HepG2 (cell line): Measurements from ENCODE around the gene L3MBTL1. TPM values are rescaled to one million over a fixed set of nuclear protein-coding genes. Genes with fewer than 3 reads are reported as not detected.

Experiments
- ARID2 ChIP-seq: sonication (generic); formaldehyde crosslinking; IDR thresholded peaks from 2 replicates; pipeline ENCODE4 v1.8.1; 2022; ENCODE audit warnings: mild to moderate bottlenecking, missing genetic modification reagents, borderline replicate concordance
- ATF7-NPFF ChIP-seq: sonication (generic); formaldehyde crosslinking; IDR thresholded peaks from 2 replicates; pipeline ENCODE4 v1.8.1; 2023; ENCODE audit warnings: mild to moderate bottlenecking, low read depth, missing genetic modification reagents, moderate library complexity
- CREB1 ChIP-seq, 2 experiments: fragments of 450-650 bp in 1 of 2; IDR thresholded peaks; 2 replicates each; pipeline ENCODE4 v1.6.1; 2016 to 2017; ENCODE audit warnings: control low read depth in 1 of 2, mild to moderate bottlenecking in 1 of 2, missing compliant biosample characterization in 1 of 2, missing genetic modification characterization in 1 of 2
- ELF1 ChIP-seq: sonication (generic); formaldehyde crosslinking; IDR thresholded peaks from 2 replicates; pipeline ENCODE4 v1.4.0; 2020; ENCODE audit warnings: missing genetic modification reagents
- ELF4 ChIP-seq: sonication (generic); formaldehyde crosslinking; IDR thresholded peaks from 2 replicates; pipeline ENCODE4 v1.5.0; 2020; ENCODE audit warnings: missing genetic modification reagents, mild to moderate bottlenecking, moderate library complexity, borderline replicate concordance
- ELK4 ChIP-seq: sonication (generic); formaldehyde crosslinking; IDR thresholded peaks from 2 replicates; pipeline ENCODE4 v1.9.0; 2021; ENCODE audit warnings: missing genetic modification reagents, borderline replicate concordance
- FOXP4 ChIP-seq: sonication (generic); formaldehyde crosslinking; IDR thresholded peaks from 2 replicates; pipeline ENCODE4 v1.4.0; 2020; ENCODE audit warnings: missing genetic modification reagents
- GATAD1 ChIP-seq: IDR thresholded peaks from 2 replicates; pipeline ENCODE4 v1.6.1; 2016; ENCODE audit warnings: missing genetic modification reagents, missing compliant biosample characterization
- GMEB1 ChIP-seq: sonication (generic); formaldehyde crosslinking; IDR thresholded peaks from 2 replicates; pipeline ENCODE4 v1.5.1; 2020; ENCODE audit warnings: missing genetic modification reagents, mild to moderate bottlenecking, borderline replicate concordance
- HDAC1 ChIP-seq: sonication (generic); formaldehyde crosslinking; IDR thresholded peaks from 2 replicates; pipeline ENCODE4 v1.5.1; 2020; ENCODE audit warnings: mild to moderate bottlenecking, missing genetic modification reagents
- HOXA3 ChIP-seq: sonication (generic); formaldehyde crosslinking; IDR thresholded peaks from 2 replicates; pipeline ENCODE4 v1.5.0; 2020; ENCODE audit warnings: missing genetic modification reagents
- MAFF ChIP-seq: IDR thresholded peaks from 2 replicates; pipeline ENCODE4 v1.6.1; 2011; ENCODE audit warnings: low read depth, low read length, improper control_type of control experiment
- MYC ChIP-seq: sonication (generic); formaldehyde crosslinking; IDR thresholded peaks from 2 replicates; pipeline ENCODE4 v1.9.0; 2021; ENCODE audit warnings: missing genetic modification reagents, borderline replicate concordance
- NONO ChIP-seq, 2 experiments: fragments of 450-650 bp in 1 of 2; sonication (generic) in 1 of 2; formaldehyde crosslinking in 1 of 2; IDR thresholded peaks in 1 of 2; conservative IDR thresholded peaks in 1 of 2; 2 replicates each; pipeline versions ENCODE4 v1.6.1 to v1.8.0; 2017 to 2022; ENCODE audit warnings: mild to moderate bottlenecking in 1 of 2, missing genetic modification reagents in 1 of 2, moderate library complexity in 1 of 2
- SRF ChIP-seq: IDR thresholded peaks from 2 replicates; pipeline ENCODE4 v1.6.1; 2011; ENCODE audit warnings: mild to moderate bottlenecking, low read depth, low read length, moderate library complexity
- SUZ12 ChIP-seq: fragments of 150-350 bp; IDR thresholded peaks from 2 replicates; pipeline ENCODE4 v1.6.1; 2014; ENCODE audit warnings: low read depth, low read length
- ZNF136 ChIP-seq: sonication (generic); formaldehyde crosslinking; IDR thresholded peaks from 2 replicates; pipeline ENCODE4 v1.8.1; 2022; ENCODE audit warnings: low read depth, mild to moderate bottlenecking, moderate library complexity, missing genetic modification reagents
- ZNF296 ChIP-seq: sonication (generic); formaldehyde crosslinking; conservative IDR thresholded peaks from 2 replicates; pipeline ENCODE4 v1.5.0; 2020; ENCODE audit warnings: mild to moderate bottlenecking, missing genetic modification reagents
- ZNF513 ChIP-seq: sonication (generic); formaldehyde crosslinking; conservative IDR thresholded peaks from 2 replicates; pipeline ENCODE4 v1.5.0; 2020; ENCODE audit warnings: missing genetic modification reagents
- ZNF614 ChIP-seq: IDR thresholded peaks from 2 replicates; pipeline ENCODE4 v1.6.1; 2018; ENCODE audit warnings: missing biosample characterization, missing genetic modification reagents, inconsistent platforms, borderline replicate concordance
- ZNF615 ChIP-seq: sonication (generic); formaldehyde crosslinking; IDR thresholded peaks from 2 replicates; pipeline ENCODE4 v1.5.0; 2020; ENCODE audit warnings: mild to moderate bottlenecking, missing genetic modification reagents, borderline replicate concordance
- ZNF782 ChIP-seq: sonication (generic); formaldehyde crosslinking; IDR thresholded peaks from 2 replicates; pipeline ENCODE4 v1.4.0; 2020; ENCODE audit warnings: missing genetic modification reagents, mild to moderate bottlenecking, borderline replicate concordance
- polyA plus RNA-seq, 8 experiments: library from polyadenylated mRNA; depleted of rRNA in 3 of 8; stranded (reverse) in 7 of 8; unstranded in 1 of 8; fragments of >200 nt; fragmentation: Illumina TruSeq in 4 of 8; extraction: Trizol in 4 of 8; gene quantifications; 2 replicates each; pipeline versions ENCODE4 v1.2.1 to v1.2.3, GENCODE V29; 2011 to 2016; ENCODE audit warnings: low read depth in 4 of 8, missing spikeins in 1 of 8, mixed read lengths in 1 of 8; ENCODE audit not compliant: insufficient read depth in 1 of 8
- total RNA-seq, 5 experiments: library from RNA; depleted of rRNA; stranded (reverse); fragments of >200 nt; fragmentation: Illumina TruSeq; extraction: Trizol; gene quantifications; 2 replicates each; pipeline ENCODE4 v1.2.3, GENCODE V29; 2016; ENCODE audit warnings: low read depth in 1 of 5

Gene L3MBTL1
- total and polyA plus RNA-seq, 2 of the 13 experiments (the other 11 are each of a cell fraction or from before 2014, with no cell fraction given), result 9.0 to 17.8 TPM

GRCh38 chr20:43513931-43514647 lies 6.6 kb downstream of the L3MBTL1 start (continued):
- TF ChIP-seq ELK4 (no peak), HDAC1 (CRISPR knock-in tag) (peak; percentile 63), ZNF296 (CRISPR knock-in tag) (0 out of 2 replicates have a peak, but pooled peaks have one; percentile 12), ELF1 (peak; percentile 90), ZNF614 (CRISPR knock-in tag) (peak; percentile 40; the same call in 1 of the 2 replicates), ZNF136 (CRISPR knock-in tag) (0 out of 2 replicates have a peak, but pooled peaks have one; percentile 11), GMEB1 (CRISPR knock-in tag) (0 out of 2 replicates have a peak, but pooled peaks have one; percentile 28), HOXA3 (peak; percentile 75), GATAD1 (CRISPR knock-in tag) (peak; percentile 57), FOXP4 (peak; percentile 19; the same call in 1 of the 2 replicates), ZNF513 (CRISPR knock-in tag) (no peak), ZNF615 (CRISPR knock-in tag) (no peak), SUZ12 (no peak), NONO (IDR thresholded peaks at IDR 0.05) (no peak), NONO (CRISPR knock-in tag; conservative IDR thresholded peaks at IDR 0.05) (peak; percentile 64; the same call in 1 of the 2 replicates), ARID2 (CRISPR knock-in tag) (no peak), ELF4 (CRISPR knock-in tag) (no peak), ATF7-NPFF (peak; percentile 56; the same call in 1 of the 2 replicates), CREB1 (IDR thresholded peaks at IDR 0.05) (peak; percentile 40; the same call in 1 of the 2 replicates), CREB1 (CRISPR knock-in tag; IDR thresholded peaks at IDR 0.05) (peak; percentile 51), MAFF (no peak), ZNF782 (CRISPR knock-in tag) (peak; percentile 65; the same call in 1 of the 2 replicates), SRF (no peak; the same call in 1 of the 2 replicates), MYC (peak; percentile 66; the same call in 1 of the 2 replicates)
